Stimulated activated CD4-positive, alpha-beta T cell treated with anti-CD3 and anti-CD28 coated beads, Interleukin-4, amount 100 ng/mL, for 4 hours (primary cell): ENCODE results near the gene GRAP.

Experiments
- DNase-seq, 2 experiments: peaks; one replicate each; pipeline ENCODE4 v3.0.0-alpha.2; 2020

The GRAP gene

DNA sequence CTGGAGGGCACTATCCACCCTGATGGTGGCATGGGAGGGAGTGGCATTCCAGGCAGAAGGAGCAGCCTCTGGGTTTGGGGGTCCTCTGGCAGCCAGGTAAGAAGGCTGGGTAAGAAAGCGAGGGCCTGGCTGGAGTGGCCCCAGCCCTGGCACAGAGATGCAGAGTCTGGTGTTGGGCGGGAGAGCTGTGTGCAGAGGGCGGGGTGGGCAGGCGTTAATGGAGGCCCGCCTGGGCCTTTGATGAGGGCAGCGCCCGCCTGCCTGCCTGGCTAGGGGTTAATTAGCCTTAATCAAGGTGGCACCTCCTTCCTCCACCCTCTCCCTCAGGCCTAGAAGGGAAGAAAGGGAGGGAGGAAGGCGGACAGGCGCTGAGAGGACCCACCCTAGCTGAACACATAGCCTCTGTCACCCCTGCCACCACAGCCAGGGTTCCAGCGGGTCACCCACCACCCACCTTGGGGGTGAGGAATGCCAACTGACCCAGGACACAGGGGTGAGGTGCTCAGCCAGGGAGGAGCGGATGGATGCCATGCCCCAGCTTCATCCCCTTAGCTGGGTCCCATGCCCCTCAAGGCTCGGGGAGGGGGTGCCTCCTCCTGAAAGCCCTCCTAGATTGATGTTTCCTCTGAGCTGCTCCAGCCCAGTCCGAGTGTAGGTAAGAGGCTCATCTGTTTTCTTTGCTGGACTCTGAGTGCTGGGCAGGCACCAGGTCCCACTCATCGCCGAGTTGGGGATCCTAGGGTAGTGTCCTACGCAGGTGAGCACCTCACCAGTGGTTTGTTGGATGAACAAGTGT is 28.8 kb downstream of the GRAP start:
- DNase-seq: no peak

DNA sequence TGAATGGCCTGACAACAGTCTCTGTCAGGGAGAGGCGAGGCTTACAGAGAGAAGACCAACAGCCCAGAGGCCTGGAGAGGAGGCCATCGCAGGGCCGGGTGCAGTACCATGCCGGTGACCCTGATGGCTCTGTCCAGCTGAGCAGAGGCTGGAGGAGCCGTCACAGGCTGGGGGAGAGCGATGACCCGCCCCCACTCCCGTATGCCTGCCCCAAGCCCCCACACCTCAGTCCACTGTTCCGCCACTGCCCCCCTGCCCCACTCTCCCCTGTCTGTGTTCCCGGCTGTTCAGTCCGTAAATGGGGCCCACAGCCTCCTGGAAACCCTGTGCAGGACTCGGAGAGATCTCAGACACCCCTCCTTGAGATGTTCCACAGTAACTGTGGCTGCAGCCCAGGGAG is 29.4 kb downstream of the GRAP start:
- DNase-seq: no peak

DNA sequence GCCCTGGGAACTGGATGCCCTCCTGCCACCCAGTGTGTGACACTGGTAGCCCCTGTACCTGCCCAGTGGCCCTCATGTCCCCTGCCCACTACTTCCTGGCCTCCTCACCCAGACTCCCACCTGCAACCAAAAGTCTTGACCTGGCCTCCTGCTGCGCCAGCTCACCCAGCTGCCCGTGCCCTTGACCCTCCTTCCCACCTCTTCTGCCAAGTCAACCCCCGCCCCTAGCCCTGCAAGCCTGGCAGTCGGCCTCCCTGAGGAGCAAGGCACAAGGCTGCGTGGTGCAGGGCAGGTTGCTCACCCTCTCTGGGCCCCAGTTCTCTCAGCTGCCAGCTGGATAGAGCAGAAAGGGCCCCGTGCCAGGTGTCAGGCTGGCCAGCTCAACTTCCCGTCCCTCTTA is 29.9 kb downstream of the GRAP start:
- no peak for DNase-seq

DNA sequence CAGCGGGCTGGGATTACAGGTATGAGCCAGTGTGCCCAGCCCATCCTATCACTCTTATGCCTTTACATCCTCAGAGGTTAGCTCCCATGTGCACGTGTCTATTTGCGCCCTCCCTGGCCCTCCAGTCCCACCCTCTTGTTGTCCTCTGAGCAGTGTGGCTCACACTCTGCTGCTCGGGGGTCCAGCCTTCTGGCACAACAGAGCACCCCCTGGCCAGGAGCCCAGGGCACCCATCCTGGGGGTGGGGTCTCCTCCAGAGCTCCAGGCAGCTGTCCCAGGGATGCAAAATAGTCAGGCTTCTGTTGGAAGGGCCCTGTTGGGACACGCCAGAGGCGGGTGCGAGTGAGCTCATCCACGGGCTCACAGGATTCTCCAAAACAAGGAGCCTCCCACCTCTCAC is 30.5 kb downstream of the GRAP start:
- no peak for DNase-seq

DNA sequence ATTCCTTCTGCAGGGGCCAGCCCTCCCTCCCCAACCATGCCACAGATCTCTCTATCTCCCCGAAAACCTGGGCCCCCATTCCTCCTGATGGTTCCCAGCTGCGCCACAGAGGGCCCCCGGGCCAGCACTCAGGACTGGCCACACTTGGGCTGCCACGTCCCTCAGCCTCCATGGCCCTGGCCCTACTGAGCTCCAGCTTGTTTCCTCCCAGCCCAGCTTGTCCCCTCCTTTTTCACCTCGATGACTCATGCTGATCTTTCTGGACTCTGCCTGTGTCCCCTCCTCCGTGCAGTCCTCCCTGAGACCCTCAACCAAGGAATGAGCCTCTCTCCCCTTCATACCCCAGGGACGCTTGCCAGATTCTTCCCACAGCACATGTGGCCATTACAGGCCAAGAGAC is 31.3 kb downstream of the GRAP start:
- DNase-seq: no peak

DNA sequence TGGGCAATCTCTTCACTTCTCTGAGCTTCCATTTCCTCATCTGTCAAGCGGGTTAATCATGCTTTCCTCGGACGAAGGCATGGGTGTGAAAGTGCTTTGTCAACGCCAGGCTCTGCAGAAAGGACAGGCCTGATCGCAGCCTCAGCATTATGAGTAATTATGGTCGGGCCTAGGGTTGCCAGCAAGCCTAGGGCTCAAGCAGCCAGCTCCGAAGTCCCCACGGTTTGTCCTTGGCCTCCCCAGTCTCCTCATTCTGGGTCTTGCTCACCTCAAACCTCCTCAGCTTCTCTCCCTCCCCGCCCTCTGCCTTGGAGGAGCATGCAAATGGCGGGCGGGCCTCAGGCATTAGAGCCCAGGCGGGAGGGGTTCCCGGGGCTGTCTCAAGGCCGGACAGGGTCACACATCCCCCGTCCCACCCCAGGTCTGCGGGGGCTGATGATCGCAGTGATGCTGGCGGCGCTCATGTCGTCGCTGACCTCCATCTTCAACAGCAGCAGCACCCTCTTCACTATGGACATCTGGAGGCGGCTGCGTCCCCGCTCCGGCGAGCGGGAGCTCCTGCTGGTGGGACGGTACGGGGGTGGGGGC is 32.0 kb downstream of the GRAP start:
- no peak for DNase-seq

DNA sequence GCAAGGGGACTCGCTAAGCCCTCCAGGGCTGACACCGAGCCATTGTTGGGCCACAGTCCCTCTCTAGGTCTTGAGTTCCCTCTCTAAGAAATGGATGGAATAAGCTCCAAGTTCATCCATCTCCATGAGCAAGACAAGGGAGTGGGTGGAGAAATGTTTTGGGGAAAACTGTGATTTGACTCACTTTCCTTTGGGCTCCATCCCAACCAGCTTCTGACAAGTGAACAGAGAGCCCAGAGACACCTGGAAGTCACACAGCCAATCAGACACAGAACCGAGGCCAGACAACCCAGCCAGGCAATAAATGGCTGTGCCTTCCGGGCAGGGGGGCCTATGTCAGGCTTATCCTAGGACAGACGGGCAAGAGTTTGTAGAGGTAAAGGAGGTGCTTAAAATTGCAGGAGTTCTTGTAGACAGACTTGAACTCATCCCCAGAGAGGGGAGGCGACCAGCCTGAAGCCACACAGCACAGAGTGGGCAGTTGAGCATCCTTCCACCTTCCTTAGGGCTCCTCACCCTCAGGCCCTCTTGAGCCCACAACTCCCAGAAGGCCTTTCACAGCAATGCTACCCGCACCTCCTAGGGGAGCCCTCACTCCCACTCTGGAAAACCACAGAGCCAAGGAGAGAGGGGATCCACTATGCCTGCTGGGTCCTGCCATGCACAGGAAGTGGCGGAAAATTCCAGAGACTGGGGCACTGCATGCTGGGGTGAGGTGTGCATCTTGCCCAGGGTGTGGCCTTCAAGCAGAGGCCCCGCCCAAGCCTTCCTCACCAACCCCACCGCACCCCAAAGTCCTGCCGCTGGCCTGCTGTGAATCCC is 32.7 kb downstream of the GRAP start:
- DNase-seq: no peak

DNA sequence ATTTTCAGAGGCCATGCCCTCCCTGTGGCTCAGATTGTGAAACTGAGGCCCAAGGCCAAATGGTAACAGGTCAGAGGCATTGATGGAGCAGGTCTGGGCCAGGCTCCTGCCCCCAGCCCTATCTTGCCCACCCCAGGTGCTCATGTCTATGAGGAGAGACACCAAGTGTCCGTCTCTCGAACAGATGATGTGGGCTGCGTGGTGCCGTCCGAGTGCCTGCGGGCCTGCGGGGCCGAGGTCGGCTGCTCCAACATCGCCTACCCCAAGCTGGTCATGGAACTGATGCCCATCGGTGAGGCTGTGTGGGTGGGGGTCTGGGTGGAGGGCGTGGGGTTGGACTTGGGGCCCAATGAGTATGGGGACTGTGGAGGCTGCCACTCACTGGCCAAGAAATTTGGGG is 33.5 kb downstream of the GRAP start:
- no peak for DNase-seq

DNA sequence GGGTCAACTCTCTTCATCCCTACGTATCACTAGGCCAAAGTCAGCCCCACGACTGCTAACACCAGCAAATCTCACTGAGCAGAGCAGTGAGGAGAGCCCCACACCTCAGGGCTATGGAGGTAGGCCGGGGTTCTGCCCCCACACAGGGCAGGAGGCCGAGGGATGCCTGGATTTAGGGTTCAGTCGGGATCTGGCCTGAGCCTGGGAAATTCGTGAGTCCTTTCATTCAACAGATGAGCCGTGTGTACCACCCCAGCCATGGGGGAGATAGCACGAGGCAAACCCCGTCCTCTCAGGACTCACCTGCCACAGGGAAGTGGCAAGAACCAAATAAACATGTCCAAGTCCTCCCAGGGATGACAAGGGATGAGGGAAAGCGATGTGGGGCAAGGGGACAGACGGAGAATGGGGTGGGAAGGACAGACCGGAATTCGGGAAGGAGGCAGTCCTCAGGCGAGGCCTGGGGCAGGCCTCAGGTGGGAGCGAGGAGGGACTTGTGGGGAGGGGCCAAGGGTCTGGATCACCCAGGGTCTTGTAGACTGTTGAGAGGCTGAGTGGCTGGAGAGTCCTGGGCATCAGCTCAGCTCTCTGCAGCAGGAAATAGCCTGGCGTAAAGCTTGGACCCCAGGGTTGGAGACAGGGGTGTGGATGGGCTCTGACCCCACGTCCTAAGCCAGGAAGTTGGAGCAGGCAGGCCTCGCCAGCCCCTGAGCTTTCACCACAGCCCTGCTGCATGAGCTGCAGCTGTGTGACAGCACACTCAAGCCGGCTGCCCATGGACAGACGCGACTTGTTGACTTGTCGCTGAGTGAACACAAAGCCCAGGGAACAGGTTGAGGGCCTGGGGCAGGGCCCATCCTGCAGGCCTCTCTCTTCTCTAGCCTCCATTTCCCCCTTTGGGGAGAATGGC is 34.3 kb downstream of the GRAP start:
- no peak for DNase-seq

DNA sequence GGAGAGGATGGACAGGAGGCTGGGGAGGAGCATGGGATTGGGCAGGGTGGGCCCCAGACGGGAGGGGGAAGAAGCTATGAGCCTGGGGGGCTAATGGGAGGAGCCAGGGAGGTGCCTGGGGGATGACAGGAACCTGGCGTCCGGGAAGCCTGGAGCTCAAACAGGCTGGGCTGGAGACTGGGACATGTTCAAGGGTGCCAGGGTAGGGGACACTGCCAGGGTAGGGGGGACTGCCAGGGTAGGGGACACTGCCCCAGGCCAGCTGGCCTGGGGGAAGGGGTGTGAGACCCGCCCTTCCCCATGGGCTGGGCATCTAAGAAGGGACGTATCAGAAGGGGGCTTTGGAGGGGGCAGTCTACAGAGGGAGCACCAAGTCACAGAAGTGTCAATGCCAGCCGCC is 35.2 kb downstream of the GRAP start:
- DNase-seq: no peak

DNA sequence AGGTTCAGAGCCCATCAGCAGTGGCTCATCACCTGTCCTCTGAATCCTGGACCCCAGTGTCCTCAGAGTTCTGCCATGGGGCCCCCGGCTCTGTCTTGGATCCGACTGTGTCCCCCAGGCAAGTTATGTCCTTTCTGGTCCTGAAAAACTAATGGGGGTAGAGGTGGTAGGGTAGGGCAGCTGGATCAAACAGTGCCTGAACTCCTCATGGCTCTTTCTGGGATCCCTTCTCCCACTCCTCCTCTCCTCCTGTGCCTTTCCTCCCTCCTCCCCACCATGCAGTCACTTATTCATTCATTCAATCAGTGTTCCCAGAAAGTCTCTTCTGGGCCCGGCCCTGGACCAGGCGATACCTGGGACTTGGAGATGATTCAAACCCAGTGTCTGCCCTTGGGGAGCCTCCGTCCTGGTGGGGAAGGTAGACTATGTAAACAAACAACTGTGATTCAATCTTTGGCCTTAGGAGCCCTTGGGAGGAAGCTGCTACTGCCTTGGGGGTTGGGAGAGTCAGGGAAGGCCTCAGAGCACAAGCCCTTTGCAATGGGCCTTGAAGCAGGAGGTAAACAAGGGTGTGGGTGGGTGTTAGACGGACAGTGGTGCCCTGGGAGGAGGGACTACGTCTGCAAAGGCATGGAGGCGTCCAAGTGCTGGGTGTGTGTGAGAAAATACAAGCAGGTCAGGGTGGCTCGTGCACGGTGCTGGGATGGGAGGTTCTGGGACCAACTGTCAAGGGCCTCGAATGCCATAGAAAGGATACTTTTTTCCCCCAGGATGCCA is 35.8 kb downstream of the GRAP start:
- DNase-seq: no peak

DNA sequence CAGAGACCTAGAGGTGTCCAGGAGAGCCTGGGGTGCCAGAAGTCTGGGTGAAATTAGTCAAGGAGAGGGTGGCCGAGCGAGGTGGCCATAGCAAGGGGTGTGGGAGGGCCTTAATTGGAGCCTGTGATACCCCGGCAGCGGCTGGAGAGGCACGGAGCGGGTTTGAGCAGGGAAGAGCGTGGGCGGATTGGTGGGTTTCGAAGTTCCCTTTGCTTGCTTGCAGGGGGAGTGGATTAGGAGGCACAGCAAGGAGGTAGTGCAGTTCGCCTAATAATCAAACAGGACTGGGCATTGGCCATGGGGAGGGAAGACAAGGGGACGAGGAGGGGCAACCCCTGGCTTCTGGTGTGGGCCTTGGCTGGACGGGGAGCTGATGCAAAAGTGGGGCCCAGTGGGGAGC is 36.8 kb downstream of the GRAP start:
- DNase-seq: no peak

DNA sequence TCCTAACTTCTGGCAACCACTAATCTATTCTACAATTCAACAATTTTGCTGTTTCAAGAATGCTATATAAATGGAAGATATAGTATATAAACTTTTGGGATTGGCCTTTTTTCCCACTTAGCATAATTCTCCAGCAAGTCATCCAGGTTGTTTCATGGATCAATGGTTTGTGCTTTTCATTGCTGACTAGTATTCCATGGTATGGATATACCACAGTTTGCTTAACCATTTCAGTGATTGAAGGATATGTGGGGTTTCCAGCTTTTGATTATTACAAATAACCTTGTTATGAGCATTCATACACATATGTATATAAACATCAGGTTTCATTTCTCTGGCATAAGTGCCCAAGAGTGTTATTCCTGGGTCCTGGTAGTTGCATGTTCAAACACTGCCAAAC is 40.1 kb downstream of the GRAP start:
- DNase-seq: no peak

DNA sequence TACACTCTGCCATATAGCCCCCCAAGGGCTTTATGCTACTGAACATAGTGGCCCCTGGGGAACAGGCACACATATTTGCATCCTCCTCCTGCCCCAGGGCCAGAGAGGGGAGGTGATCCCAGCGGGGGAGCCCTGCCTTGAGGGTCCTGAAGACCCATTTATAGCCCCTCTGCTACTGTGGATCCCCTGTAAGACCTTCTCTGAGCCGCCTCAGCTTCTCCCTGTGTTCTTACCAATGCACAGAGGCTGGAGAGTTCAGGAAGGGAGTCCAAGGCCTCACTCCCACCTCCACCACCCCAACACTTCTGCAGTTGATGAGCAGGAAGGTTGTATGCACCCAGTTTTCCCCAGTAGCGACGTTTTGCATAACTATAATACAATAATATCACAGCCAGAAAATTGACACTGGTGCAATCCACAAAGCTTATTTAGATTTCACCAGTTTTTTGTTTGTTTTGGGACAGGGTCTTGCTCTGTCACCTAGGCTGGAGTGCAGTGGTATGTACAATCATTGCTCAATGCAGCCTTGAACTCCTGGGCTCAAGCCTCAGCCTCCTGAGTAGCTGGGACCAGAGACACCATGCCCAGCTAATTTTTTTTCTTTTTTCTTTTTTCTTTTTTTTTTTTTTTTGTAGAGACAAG is 40.8 kb downstream of the GRAP start:
- DNase-seq: no peak

DNA sequence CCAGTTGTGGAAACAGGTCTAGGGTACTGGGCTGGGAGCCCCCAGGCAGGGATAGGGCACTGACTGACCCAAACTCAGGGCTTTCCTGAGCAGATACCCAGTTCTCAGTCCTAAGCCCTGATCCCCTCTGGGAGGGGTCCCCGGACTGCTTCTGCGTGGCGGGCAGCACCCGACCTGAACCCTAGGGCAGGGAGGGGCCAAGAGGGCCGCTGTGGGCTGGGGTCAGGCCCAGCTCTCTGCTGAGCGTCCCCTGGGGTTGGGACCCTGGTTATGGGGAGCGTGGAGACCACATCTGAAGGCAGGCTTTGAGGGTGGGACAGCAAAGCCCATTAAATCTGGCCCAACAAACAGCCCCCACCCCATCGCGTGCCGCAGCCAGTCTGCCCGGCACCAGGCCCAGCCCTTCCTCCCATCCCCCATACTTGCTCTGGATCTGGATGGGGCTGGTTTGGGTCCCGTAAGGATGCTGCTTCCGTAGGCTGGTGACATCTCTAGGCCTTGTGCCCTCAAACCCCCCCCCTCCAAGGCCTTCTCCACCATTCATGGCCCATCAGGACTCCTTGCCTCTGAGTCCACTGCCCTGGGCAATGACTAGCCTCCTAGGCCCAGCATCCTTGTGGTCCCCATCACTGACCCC is 41.5 kb downstream of the GRAP start:
- DNase-seq: no peak

DNA sequence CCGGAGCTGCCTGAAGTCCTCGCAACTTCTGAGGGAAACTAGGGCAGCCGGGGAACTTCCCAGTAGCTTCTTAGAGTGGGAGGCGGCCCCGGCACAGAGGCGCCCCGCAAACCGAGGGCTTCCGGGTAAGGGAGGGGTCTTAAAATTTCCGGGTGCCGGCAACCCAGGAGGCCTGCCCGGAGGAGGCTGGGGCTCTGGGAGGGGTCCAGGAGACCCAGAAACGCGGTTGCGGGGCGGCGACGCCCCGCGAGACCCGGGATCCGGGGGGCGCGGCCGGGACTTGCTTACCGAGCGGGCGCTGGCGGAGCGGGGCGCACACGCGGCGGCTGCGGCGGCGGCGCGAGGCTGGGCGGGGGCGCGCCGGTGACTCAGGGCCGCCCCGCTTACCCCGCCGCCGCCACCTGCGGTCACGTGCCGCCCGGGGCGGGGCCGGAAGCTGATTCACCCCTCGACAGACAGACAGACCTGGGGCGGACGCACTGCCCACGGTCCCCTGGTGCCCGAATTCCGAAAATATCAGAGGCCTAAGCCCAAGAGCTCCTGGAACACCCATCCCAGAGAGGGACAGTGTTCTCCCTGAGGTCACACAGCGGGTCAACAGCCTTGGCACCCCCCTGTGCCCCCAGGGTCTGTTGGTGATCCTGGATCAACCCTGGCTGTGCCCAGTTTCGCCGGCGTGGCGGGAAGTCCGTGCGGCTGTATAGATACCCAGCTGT is 42.2 kb downstream of the GRAP start, which contains the start of gene FAM83G:
TSS of gene FAM83G (minus strand) at position 344 of the 716 bp plus-strand sequence. CDS start 723 bp downstream, outside the sequence.
- peak; percentile 90 to 92 for DNase-seq

DNA sequence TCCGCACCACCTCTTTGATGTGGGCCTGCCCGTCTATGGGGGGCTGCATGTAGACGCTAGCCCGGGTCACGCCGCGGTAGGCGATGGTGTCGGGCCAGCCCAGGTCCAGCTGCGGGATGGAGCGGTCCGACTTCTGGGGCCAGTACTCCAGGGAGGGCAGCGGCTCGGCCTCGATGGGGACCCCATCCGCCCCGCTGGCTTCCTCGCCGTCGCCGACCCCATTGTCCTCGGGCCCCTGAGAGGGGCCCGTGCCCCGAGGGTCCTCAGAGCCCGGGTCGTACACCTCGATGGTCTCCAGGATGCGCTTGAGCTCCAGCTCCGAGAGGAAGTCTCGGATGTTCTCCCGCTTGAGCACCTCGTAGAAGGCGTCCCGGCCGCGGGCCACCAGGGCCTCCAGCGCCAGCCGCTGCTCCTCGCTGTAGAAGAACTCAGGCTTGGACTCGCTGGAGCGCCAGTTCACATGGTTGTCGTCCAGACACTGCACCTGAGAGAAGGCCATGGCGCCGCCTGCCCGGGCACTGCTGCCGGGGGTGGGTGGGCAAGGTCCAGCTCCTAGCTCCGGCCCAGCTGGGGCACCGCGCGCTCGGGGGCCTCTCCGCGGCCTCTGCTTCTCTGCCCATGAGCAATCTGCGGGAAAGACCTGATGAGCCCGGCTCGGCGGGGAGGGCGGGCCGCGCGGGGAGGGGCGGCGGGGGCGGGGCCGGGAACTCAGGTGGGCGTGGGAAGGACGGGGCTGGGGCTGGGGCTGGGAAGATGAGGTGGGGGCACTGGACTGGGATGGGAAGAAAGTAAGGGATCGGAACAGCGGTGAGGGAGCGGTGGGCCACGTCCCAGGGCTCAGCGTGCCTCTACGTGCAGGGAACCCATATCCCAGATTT is 43.0 kb downstream of the GRAP start:
- peak; percentile 54 to 66 for DNase-seq

DNA sequence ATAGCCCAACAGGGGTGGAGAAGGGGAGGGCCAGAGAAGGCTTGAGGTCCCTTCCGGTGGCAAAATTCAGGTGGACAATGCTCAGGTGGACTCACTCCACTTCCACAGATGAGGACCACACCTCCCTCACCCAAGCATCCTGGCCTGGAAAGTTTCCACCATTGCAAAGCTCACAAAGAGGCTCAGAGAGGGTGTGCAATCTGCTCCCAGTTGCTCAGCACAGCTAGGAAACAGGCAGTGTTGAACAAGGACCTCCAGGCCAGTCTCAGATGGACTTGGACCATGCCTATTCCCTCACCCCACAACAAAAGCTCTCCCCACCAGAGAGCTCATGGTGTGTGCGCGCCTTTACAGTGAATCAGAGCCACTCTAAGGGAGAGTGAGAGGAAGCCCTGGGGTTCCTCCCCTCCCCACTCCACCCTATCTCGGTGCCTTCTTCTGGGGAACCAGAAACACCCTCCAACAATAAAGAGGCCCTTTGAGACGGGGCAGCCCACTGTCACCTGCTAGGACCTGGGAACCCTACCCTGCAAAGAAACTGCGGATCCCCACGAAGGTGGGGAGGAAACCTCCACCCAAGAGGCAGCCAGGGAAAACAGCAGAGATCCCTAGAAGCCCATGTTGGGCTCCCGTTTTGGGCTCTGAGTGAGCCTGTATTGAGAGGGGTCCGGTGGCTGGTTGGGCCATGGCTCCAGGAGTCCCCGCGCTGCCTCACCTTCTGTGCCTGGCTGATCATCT is 43.8 kb downstream of the GRAP start:
- peak in 1 of 2 experiments; percentile 23 for DNase-seq
